Mucosa of stomach (tissue), 1 donor: Measurements from ENCODE around the gene EXOC6B.
"Not testable (repeated sequence)": the region's sequence is repeated elsewhere in the genome, so short reads cannot be mapped to it uniquely, and the experiment has no call there.

ENCODE experiments used
- H3K27me3 ChIP-seq: one replicate; pipeline ENCODE4 v1.7.0; 2013; ENCODE audit warnings: mild to moderate bottlenecking, low read length; ENCODE audit not compliant: control insufficient read depth, insufficient read depth
- H3K36me3 ChIP-seq: one replicate; pipeline ENCODE4 v1.7.0; 2013; ENCODE audit warnings: low read length; ENCODE audit not compliant: control insufficient read depth, insufficient read depth
- H3K4me1 ChIP-seq: one replicate; pipeline ENCODE4 v1.7.0; 2013; ENCODE audit warnings: mild to moderate bottlenecking, low read length; ENCODE audit not compliant: control insufficient read depth, insufficient read depth
- H3K4me3 ChIP-seq: one replicate; pipeline ENCODE4 v1.7.0; 2013; ENCODE audit warnings: low read length
- H3K9ac ChIP-seq: one replicate; pipeline ENCODE4 v1.7.0; 2013; ENCODE audit warnings: mild to moderate bottlenecking, low read length, moderate library complexity
- H3K9me3 ChIP-seq: one replicate; pipeline ENCODE4 v1.7.0; 2013; ENCODE audit warnings: mild to moderate bottlenecking, low read length, moderate library complexity; ENCODE audit not compliant: control insufficient read depth
- donor health status: Pancreatic carcinoma.

The EXOC6B gene

DNA sequence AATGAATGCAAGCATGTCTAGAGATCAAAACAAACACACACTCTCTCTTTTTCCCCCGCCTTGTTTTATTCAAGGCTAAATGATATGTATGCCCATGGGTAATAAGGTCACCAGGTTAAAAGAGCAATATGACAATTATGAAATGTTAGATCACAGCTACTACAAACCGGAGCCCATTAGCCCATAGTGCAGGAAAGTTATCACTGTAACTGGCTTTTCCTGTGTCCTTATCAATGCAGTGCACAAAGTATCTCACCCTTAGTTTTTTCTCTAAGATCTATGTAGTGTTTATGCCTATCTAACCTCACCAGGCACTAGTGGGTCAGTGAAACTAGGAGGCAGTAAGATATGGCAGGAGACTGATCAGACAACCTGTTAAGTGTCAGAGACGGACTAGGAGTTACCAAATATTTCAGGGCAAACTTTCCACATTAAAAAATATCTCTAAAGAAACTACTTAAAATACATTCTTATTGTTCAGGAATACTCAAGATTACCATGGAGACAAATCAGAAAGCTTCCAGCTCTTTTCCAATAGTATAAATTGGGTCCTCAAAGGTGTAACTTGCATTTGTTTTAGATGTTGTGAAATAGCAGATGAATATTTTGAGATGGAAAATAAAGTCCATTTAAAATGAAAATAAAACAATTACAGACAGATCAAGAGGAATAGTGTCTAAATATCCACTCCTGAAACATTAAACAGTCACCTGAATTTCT, 282.2 kb downstream of the EXOC6B start:
- Histone ChIP-seq H3K4me3 (no peak overlapping the region), H3K9ac (no peak overlapping the region), H3K4me1 (peaks cover 6% of the 10 kb centered on the region), H3K9me3 (no peaks in the 10 kb centered on the region), H3K36me3 (no peaks in the 10 kb centered on the region), H3K27me3 (no peaks in the 10 kb centered on the region)

- Histone ChIP-seq H3K4me1 (no peaks in the 10 kb centered on the region), H3K9ac (no peak overlapping the region), H3K9me3 (no peaks in the 10 kb centered on the region), H3K4me3 (no peak overlapping the region), H3K36me3 (no peaks in the 10 kb centered on the region), H3K27me3 (no peaks in the 10 kb centered on the region)
Measured at GRCh38 chr2:72539071-72539552, 286.7 kb downstream of the EXOC6B start.

DNA sequence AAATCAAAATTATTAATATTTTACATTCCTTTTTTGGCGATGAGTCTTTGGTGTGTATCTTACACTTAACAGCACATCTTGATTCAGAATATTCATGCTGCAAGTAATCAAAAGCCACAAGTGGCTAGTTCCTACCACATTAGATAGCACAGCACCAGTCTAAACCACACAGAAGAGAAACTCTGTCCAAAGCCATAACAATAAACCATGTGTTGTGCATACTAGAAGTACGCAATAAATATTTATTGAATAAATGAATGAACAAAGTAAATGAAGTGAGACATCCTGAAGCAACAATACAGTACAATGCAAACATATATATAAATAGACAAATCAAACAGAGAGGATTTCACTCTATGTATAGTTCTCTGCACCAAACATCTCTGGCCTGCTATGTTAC, 287.3 kb downstream of the EXOC6B start:
- Histone ChIP-seq H3K9ac (no peak overlapping the region), H3K9me3 (no peaks in the 10 kb centered on the region), H3K4me3 (no peak overlapping the region), H3K4me1 (no peaks in the 10 kb centered on the region), H3K36me3 (no peaks in the 10 kb centered on the region), H3K27me3 (no peaks in the 10 kb centered on the region)

DNA sequence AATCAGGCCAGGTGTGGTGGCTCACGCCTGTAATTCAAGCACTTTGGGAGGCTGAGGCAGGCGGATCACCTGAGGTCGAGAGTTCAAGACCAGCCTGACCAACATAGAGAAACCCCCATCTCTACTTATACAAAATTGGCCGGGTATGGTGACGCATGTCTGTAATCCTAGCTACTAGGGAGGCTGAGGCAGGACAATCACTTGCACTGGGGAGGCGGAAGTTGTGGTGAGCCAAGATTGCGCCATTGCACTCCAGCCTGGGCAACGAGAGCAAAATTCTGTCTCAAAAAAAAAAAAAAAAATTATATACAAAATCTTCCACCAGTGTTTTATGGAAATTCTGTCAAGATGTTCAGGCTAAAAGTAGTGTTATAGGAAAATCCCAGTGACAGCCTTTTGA, 290.2 kb downstream of the EXOC6B start:
- H3K9ac ChIP-seq, H3K9me3 ChIP-seq, H3K4me3 ChIP-seq, H3K36me3 ChIP-seq, H3K4me1 ChIP-seq, H3K27me3 ChIP-seq: not testable (repeated sequence)

DNA sequence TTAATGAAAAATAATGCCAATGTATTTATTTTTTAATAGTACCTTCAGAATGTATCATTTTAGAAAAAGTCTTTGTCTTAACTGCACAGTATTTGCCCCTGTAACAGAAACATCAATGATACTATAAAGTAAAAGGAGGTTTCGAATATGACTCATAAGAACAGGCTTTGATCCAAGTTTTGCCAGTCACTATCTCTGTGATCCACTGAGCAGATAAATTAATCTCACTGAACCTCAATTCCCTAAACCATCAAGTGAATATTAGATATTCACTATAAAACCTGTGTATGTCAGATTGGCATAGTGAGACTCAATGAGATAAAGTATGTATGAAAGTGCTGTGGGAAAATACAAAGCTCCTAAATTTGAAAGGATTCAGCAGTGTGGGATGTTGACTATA, 292.1 kb downstream of the EXOC6B start:
- H3K9me3 ChIP-seq: no peaks in the 10 kb centered on the region
- H3K27me3 ChIP-seq: no peaks in the 10 kb centered on the region
- H3K36me3 ChIP-seq: no peaks in the 10 kb centered on the region
- no peak overlapping the region for H3K4me3 ChIP-seq
- no peaks in the 10 kb centered on the region for H3K4me1 ChIP-seq
- no peak overlapping the region for H3K9ac ChIP-seq

GRCh38 chr2:72527424-72527823, 298.4 kb downstream of the EXOC6B start:
- Histone ChIP-seq H3K9me3 (no peaks in the 10 kb centered on the region), H3K9ac (no peak overlapping the region), H3K4me1 (no peaks in the 10 kb centered on the region), H3K4me3 (no peak overlapping the region), H3K27me3 (no peaks in the 10 kb centered on the region), H3K36me3 (no peaks in the 10 kb centered on the region)

- H3K9ac ChIP-seq: no peak overlapping the region
- no peak overlapping the region for H3K4me3 ChIP-seq
- H3K27me3 ChIP-seq: no peaks in the 10 kb centered on the region
- no peaks in the 10 kb centered on the region for H3K4me1 ChIP-seq
- H3K36me3 ChIP-seq: no peaks in the 10 kb centered on the region
- no peaks in the 10 kb centered on the region for H3K9me3 ChIP-seq
Measured at GRCh38 chr2:72526623-72527022, 299.2 kb downstream of the EXOC6B start.

DNA sequence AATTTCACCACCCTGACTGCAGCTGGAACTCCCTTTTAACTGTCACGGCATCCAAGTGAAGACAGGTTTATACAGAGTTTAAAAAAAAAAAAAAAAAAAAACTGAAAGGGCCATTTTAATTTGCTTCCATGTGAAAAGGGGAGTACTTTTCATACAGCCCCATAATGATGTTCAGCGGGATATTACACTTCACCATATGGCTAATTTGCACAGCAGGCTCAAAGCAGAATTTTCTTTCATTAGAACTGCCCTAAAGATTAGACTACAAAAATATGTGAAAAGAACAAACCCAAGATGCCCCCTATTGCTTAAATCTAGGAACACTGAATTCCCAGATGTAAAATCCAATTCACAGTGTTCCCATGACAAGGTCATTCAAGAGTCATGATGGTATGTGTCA, 301.8 kb downstream of the EXOC6B start:
- Histone ChIP-seq H3K27me3 (no peaks in the 10 kb centered on the region), H3K9ac (no peak overlapping the region), H3K36me3 (no peaks in the 10 kb centered on the region), H3K4me3 (no peak overlapping the region), H3K9me3 (no peaks in the 10 kb centered on the region), H3K4me1 (no peaks in the 10 kb centered on the region)

DNA sequence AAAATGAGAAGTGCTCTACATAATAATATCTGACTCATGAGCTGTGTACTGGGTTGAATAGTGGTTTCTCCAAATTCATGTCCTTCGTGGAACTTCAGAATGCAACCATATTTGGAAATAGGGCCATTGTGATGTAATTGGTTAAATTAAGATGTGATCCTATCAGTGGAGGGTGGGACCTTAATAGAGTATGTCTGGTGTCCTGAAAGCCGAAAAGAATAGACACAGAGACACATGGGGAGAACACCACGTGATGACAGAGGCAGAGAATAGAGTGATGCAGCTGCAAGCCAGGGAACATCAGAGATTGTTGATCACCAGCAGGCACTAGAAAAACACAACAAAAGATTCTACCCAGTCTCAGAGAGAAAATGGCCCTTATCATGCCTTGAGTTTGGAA, 310.1 kb downstream of the EXOC6B start:
- H3K4me1 ChIP-seq: peaks cover 6% of the 10 kb centered on the region
- H3K9me3 ChIP-seq: no peaks in the 10 kb centered on the region
- H3K4me3 ChIP-seq: no peak overlapping the region
- H3K36me3 ChIP-seq: no peaks in the 10 kb centered on the region
- no peaks in the 10 kb centered on the region for H3K27me3 ChIP-seq
- no peak overlapping the region for H3K9ac ChIP-seq

GRCh38 chr2:72513011-72513410, 312.8 kb downstream of the EXOC6B start:
- H3K9ac ChIP-seq: no peak overlapping the region
- no peaks in the 10 kb centered on the region for H3K27me3 ChIP-seq
- no peak overlapping the region for H3K4me3 ChIP-seq
- no peaks in the 10 kb centered on the region for H3K9me3 ChIP-seq
- H3K36me3 ChIP-seq: no peaks in the 10 kb centered on the region
- H3K4me1 ChIP-seq: peaks cover under 1% of the 10 kb centered on the region

GRCh38 chr2:72512376-72512775, 313.5 kb downstream of the EXOC6B start:
- Histone ChIP-seq H3K4me1 (no peaks in the 10 kb centered on the region), H3K27me3 (no peaks in the 10 kb centered on the region), H3K9ac (no peak overlapping the region), H3K9me3 (no peaks in the 10 kb centered on the region), H3K4me3 (no peak overlapping the region), H3K36me3 (no peaks in the 10 kb centered on the region)

DNA sequence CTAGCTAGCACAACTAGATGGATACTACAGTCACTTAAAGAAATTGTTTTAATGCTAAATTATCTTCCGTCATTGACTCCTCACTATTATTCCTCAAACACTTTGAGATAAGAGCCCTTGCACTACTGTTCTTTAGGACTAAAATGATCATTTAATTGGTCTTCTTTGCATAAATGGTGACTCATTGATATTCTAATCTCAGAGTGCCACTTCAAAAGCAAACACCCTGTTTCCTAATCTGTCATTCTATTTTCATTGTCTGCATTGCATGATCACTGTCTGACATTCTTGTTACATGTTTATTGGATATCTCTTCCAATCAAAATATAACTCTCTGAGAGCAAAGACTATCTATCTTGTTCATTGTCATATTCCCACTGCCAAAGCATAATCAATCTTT, 313.9 kb downstream of the EXOC6B start:
- H3K4me1 ChIP-seq: no peaks in the 10 kb centered on the region
- no peaks in the 10 kb centered on the region for H3K9me3 ChIP-seq
- no peak overlapping the region for H3K4me3 ChIP-seq
- no peaks in the 10 kb centered on the region for H3K36me3 ChIP-seq
- H3K9ac ChIP-seq: no peak overlapping the region
- H3K27me3 ChIP-seq: no peaks in the 10 kb centered on the region

- Histone ChIP-seq H3K9me3 (no peaks in the 10 kb centered on the region), H3K36me3 (no peaks in the 10 kb centered on the region), H3K27me3 (no peaks in the 10 kb centered on the region)
Measured at GRCh38 chr2:72497763-72498162, 328.1 kb downstream of the EXOC6B start.

More at GRCh38 chr2:72497763-72498162, 328.1 kb downstream of the EXOC6B start:
- Histone ChIP-seq H3K4me1 (no peaks in the 10 kb centered on the region), H3K9ac (no peak overlapping the region), H3K4me3 (no peak overlapping the region)
